Keratinocyte (primary cell): ENCODE data around the gene GTF2I.

ENCODE experiments used
- CTCF ChIP-seq, 3 experiments: IDR thresholded peaks in 1 of 3; conservative IDR thresholded peaks in 1 of 3; optimal IDR thresholded peaks in 1 of 3; 2 replicates in 2 of 3; 3 replicates in 1 of 3; pipeline versions ENCODE3 to v1.5.1; 2011; ENCODE audit warnings: low read length in 3 of 3, mild to moderate bottlenecking in 3 of 3, moderate library complexity in 2 of 3, control low read depth in 1 of 3, inconsistent platforms in 1 of 3; ENCODE audit not compliant: insufficient read depth in 2 of 3; ENCODE audit errors: extremely low read depth in 1 of 3
- EZH2 ChIP-seq: IDR thresholded peaks from one replicate; pipeline ENCODE4 v1.6.1; 2012; ENCODE audit warnings: inconsistent platforms, mild to moderate bottlenecking, low read length, moderate library complexity

GRCh38 chr7:74725840-74726239 lies 68.3 kb downstream of the GTF2I start:
- TF ChIP-seq CTCF (optimal IDR thresholded peaks at IDR 0.05 in 1 of 3, IDR thresholded peaks at IDR 0.05 in 1 of 3, conservative IDR thresholded peaks at IDR 0.05 in 1 of 3; ENCODE audit: extremely low read depth in 1 of 3, insufficient read depth in 2 of 3, low read length in 3 of 3), result no peak
- no peak for TF ChIP-seq EZH2
